Kidney (tissue), 14 donors: Measurements from ENCODE around the gene DRC1. TPM values are rescaled to one million over a fixed set of nuclear protein-coding genes. Genes with fewer than 3 reads are reported as not detected.

Experiments used
- DNase-seq, 5 donors: peaks; one replicate each; pipeline ENCODE4 v3.0.0-alpha.2; 2013 to 2020
- FAIRE-seq: peaks from 2 replicates; lab custom pipeline; 2012; peaks lifted over from hg19 to GRCh38; lab: Jason Lieb, UNC
- H3K27ac ChIP-seq, 2 donors: one replicate each; pipeline ENCODE4 v1.7.0; 2013; ENCODE audit warnings: low read depth in 2 of 2, low read length in 2 of 2, inconsistent platforms in 1 of 2
- H3K27me3 ChIP-seq: one replicate; pipeline ENCODE4 v1.7.1; 2013; ENCODE audit warnings: low read length, inconsistent platforms; ENCODE audit not compliant: control insufficient read depth, insufficient read depth
- H3K36me3 ChIP-seq, 3 donors: one replicate each; pipeline versions ENCODE4 v1.7.0 to v1.7.1; 2013; ENCODE audit warnings: low read length in 3 of 3, control low read depth in 1 of 3, inconsistent platforms in 1 of 3; ENCODE audit not compliant: insufficient read depth in 3 of 3, control insufficient read depth in 2 of 3
- H3K4me1 ChIP-seq, 3 donors: one replicate each; pipeline versions ENCODE4 v1.7.0 to v1.7.1; 2013; ENCODE audit warnings: low read length in 3 of 3, inconsistent platforms in 1 of 3, low read depth in 1 of 3; ENCODE audit not compliant: control insufficient read depth in 2 of 3, insufficient read depth in 2 of 3
- H3K4me3 ChIP-seq, 3 donors: one replicate each; pipeline versions ENCODE4 v1.7.0 to v1.8.1; 2013; ENCODE audit warnings: low read length in 3 of 3, control low read depth in 1 of 3, inconsistent platforms in 1 of 3
- H3K9ac ChIP-seq, 3 donors: one replicate each; pipeline versions ENCODE4 v1.7.0 to v1.7.1; 2013; ENCODE audit warnings: low read length in 3 of 3, control low read depth in 1 of 3, inconsistent platforms in 1 of 3
- H3K9me3 ChIP-seq, 3 donors: one replicate each; pipeline versions ENCODE4 v1.7.0 to v1.7.1; 2013; ENCODE audit warnings: low read length in 3 of 3, control low read depth in 1 of 3, inconsistent platforms in 1 of 3; ENCODE audit not compliant: control insufficient read depth in 2 of 3, insufficient read depth in 1 of 3
- intact Hi-C: fragments of 100-400 bp; cut with DNase I; formaldehyde crosslinking; loops from one replicate; pipeline ENCODE4 v1.11.1; 2022
- polyA plus RNA-seq: library from polyadenylated mRNA; stranded (reverse); fragments of 350-450 nt; fragmentation: Illumina TruSeq; extraction: RNeasy Lipid Tissue Mini Kit (QIAGEN cat#74804); gene quantifications from one replicate; pipeline ENCODE4 v1.2.3, GENCODE V29; 2014; ENCODE audit warnings: low read depth, low replicate concordance; ENCODE audit not compliant: insufficient read depth
- total RNA-seq: library from RNA; stranded (reverse); fragmentation: NEBNext Ultra II Directional; extraction: Animal tissue kit (Norgen Biotek cat#: 25700); gene quantifications from one replicate; pipeline ENCODE4 v1.2.1, GENCODE V29; 2021
- TF ChIP-seq, protein P1 (sequence below): IDR thresholded peaks from 3 replicates; pipeline ENCODE4 v1.5.1; 2012; ENCODE audit warnings: mild to moderate bottlenecking, moderate library complexity, borderline replicate concordance; ENCODE audit not compliant: insufficient read depth; ENCODE audit errors: extremely low read depth
- donor health status: control.
- donor health status: control.
- donor health status: control.
- donor health status: control.
- donor health status: control.
- donor health status: DM: yes; HTN: yes; CAD: no.
- donor health status: Normal renal cell carcinoma (clear cell type).

DRC1 gene
- total and polyA plus RNA-seq, 2 donors from 2014 or later: 0.76 TPM; not detected in 1

DNA sequence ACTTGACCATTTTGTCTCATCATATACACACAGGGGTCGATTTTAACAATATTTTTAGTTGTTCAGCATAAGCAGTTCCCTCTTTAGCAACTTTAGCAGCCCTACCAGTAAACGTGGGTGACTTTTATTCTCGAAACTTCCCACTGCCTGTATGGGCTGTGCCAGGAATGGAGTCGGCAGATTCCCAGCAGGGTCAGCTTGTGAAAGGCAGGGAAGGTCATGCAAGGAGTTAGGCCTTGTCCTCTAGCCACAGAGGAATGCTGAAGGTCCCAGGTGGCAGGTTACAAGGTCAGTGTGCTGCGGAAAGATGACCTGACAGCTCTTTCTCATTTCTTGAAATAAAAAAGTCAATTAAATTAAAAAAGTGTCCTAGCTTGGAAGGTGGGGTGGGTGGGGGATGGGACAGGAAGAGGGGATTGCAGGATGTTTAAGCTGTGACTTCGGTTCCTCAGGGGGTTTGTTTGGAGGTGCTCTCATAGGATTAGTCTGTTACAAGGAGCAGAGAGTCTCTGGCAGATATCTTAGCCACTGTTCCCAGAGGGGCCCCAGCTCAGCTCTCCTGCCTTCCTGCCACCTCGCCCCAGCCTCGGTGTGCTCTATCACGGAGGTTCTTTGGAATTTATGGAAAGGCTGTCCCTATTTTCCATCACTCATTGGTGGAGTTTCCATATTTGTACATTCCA, 21.4 kb downstream of the DRC1 start:
- intact Hi-C loops: no loop called here
- no peak for DNase-seq
- FAIRE-seq: no peak
- no peaks in the 10 kb centered on the region for H3K4me1 ChIP-seq
- no peaks in the 10 kb centered on the region for H3K27me3 ChIP-seq
- TF ChIP-seq, protein P1, sequence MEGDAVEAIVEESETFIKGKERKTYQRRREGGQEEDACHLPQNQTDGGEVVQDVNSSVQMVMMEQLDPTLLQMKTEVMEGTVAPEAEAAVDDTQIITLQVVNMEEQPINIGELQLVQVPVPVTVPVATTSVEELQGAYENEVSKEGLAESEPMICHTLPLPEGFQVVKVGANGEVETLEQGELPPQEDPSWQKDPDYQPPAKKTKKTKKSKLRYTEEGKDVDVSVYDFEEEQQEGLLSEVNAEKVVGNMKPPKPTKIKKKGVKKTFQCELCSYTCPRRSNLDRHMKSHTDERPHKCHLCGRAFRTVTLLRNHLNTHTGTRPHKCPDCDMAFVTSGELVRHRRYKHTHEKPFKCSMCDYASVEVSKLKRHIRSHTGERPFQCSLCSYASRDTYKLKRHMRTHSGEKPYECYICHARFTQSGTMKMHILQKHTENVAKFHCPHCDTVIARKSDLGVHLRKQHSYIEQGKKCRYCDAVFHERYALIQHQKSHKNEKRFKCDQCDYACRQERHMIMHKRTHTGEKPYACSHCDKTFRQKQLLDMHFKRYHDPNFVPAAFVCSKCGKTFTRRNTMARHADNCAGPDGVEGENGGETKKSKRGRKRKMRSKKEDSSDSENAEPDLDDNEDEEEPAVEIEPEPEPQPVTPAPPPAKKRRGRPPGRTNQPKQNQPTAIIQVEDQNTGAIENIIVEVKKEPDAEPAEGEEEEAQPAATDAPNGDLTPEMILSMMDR: no peak
- H3K27ac ChIP-seq: no peak overlapping the region
- H3K9me3 ChIP-seq: no peaks in the 10 kb centered on the region
- H3K36me3 ChIP-seq: no peaks in the 10 kb centered on the region
- no peak overlapping the region for H3K9ac ChIP-seq
- no peak overlapping the region for H3K4me3 ChIP-seq

DNA sequence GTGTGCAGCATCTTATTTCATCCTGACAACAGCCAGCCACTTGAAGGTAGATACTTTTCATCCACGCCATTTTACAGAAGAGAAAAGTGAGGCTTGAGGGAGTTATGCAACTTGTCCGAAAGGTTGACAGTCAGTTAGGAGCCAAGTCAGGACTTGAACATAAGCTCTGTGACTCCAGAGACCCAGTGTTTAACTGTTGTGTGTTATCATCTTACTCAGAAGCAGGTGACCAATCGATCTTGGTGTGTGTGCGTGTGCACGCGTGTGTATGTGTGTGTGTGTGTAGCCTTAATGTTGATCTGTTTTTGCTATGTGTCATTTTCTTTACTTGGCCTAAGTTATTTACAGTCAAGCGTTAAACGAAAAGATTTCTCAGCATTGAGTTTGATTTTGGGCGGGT, 22.0 kb downstream of the DRC1 start:
- Histone ChIP-seq H3K27ac (no peak overlapping the region), H3K9ac (no peak overlapping the region), H3K4me3 (no peak overlapping the region), H3K27me3 (no peaks in the 10 kb centered on the region), H3K9me3 (no peaks in the 10 kb centered on the region), H3K36me3 (no peaks in the 10 kb centered on the region), H3K4me1 (no peaks in the 10 kb centered on the region)
- FAIRE-seq (no peak), DNase-seq (no peak)
- TF ChIP-seq, protein P1: no peak
- intact Hi-C loops: no loop called here

DNA sequence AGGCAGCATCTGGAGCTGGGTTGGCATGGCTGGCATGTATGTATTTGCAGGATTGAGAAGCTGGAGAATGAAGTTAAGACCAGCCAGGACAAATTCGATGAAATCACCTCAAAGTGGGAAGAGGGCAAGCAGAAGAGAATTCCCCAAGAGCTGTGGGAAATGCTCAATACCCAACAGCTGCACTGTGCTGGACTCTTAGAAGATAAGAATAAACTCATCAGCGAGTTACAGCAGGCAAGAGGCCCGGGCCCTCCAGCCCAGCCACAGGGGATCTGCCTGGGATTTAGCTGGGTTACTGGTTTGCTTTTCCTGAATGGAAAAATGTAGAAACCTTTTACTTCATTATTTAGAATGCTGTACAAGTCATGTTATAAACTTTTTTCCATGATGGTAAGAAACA, 22.5 kb downstream of the DRC1 start:
- H3K9ac ChIP-seq: no peak overlapping the region
- no peaks in the 10 kb centered on the region for H3K36me3 ChIP-seq
- H3K27ac ChIP-seq: no peak overlapping the region
- TF ChIP-seq, protein P1: no peak
- H3K27me3 ChIP-seq: no peaks in the 10 kb centered on the region
- DNase-seq: no peak
- H3K4me1 ChIP-seq: no peaks in the 10 kb centered on the region
- no peak overlapping the region for H3K4me3 ChIP-seq
- intact Hi-C loops: no loop called here
- H3K9me3 ChIP-seq: no peaks in the 10 kb centered on the region
- FAIRE-seq: no peak

GRCh38 chr2:26428846-26429245, 27.1 kb downstream of the DRC1 start:
- H3K9ac ChIP-seq: no peak overlapping the region
- H3K36me3 ChIP-seq: no peaks in the 10 kb centered on the region
- H3K27ac ChIP-seq: no peak overlapping the region
- H3K4me1 ChIP-seq: no peaks in the 10 kb centered on the region
- no peak for FAIRE-seq
- H3K4me3 ChIP-seq: no peak overlapping the region
- TF ChIP-seq, protein P1: no peak
- no peak for DNase-seq
- intact Hi-C loops: no loop called here
- H3K9me3 ChIP-seq: no peaks in the 10 kb centered on the region
- no peaks in the 10 kb centered on the region for H3K27me3 ChIP-seq
